Measurements from ENCODE around the gene KLHDC4.

KLHDC4 gene

GRCh38 chr16:87662254-87663204 is 103.3 kb downstream of the KLHDC4 start:
- H3K27me3 ChIP-seq (replicated peaks; ENCODE audit: insufficient read depth, low read length) = peaks cover 50% of the 10 kb centered on the region
- H3K79me2 ChIP-seq (ENCODE audit: low read length) = no peaks in the 10 kb centered on the region
- no peaks in the 10 kb centered on the region for H4K20me1 ChIP-seq (ENCODE audit: insufficient read depth, low read length)
- H3K4me3 ChIP-seq (ENCODE audit: low read length) = no peak overlapping the region
- no peak overlapping the region for H3K4me2 ChIP-seq (ENCODE audit: low read depth, low read length)
- no peaks in the 10 kb centered on the region for H3K9me3 ChIP-seq (replicated peaks; ENCODE audit: insufficient read depth, low read length)
- no peaks in the 10 kb centered on the region for H3F3A ChIP-seq (ENCODE audit: insufficient read depth, low read length)
- no peak for TF ChIP-seq EZH2phosphoT487 (IDR thresholded peaks at IDR 0.05; ENCODE audit: low read length)
- TF ChIP-seq, protein P1, sequence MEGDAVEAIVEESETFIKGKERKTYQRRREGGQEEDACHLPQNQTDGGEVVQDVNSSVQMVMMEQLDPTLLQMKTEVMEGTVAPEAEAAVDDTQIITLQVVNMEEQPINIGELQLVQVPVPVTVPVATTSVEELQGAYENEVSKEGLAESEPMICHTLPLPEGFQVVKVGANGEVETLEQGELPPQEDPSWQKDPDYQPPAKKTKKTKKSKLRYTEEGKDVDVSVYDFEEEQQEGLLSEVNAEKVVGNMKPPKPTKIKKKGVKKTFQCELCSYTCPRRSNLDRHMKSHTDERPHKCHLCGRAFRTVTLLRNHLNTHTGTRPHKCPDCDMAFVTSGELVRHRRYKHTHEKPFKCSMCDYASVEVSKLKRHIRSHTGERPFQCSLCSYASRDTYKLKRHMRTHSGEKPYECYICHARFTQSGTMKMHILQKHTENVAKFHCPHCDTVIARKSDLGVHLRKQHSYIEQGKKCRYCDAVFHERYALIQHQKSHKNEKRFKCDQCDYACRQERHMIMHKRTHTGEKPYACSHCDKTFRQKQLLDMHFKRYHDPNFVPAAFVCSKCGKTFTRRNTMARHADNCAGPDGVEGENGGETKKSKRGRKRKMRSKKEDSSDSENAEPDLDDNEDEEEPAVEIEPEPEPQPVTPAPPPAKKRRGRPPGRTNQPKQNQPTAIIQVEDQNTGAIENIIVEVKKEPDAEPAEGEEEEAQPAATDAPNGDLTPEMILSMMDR (IDR thresholded peaks at IDR 0.05; ENCODE audit: low read length) = no peak
- no peak for TF ChIP-seq EZH2 (optimal IDR thresholded peaks at IDR 0.05; ENCODE audit: low read depth, low read length)
- no peak overlapping the region for H2AFZ ChIP-seq (ENCODE audit: low read length)
- no peak overlapping the region for H3K27ac ChIP-seq (ENCODE audit: low read length)
- no peak overlapping the region for H3K9ac ChIP-seq (ENCODE audit: low read length)
- H3K36me3 ChIP-seq (replicated peaks; ENCODE audit: insufficient read depth, low read length) = no peaks in the 10 kb centered on the region
- H3K4me1 ChIP-seq (ENCODE audit: low read length) = no peaks in the 10 kb centered on the region
- H3K9me2 ChIP-seq (replicated peaks; ENCODE audit: insufficient read depth, low read length) = no peaks in the 10 kb centered on the region
- no peak for DNase-seq

- Histone ChIP-seq H3K36me3 (replicated peaks; ENCODE audit: insufficient read depth, low read length) (no peaks in the 10 kb centered on the region), H3K79me2 (ENCODE audit: low read length) (no peaks in the 10 kb centered on the region), H3K9me3 (replicated peaks; ENCODE audit: insufficient read depth, low read length) (no peaks in the 10 kb centered on the region), H3K4me2 (ENCODE audit: low read depth, low read length) (no peak overlapping the region), H3K9ac (ENCODE audit: low read length) (no peak overlapping the region), H3K9me2 (replicated peaks; ENCODE audit: insufficient read depth, low read length) (no peaks in the 10 kb centered on the region), H3K27ac (ENCODE audit: low read length) (no peak overlapping the region), H3K4me3 (ENCODE audit: low read length) (no peak overlapping the region), H3K4me1 (ENCODE audit: low read length) (no peaks in the 10 kb centered on the region), H4K20me1 (ENCODE audit: insufficient read depth, low read length) (no peaks in the 10 kb centered on the region), H2AFZ (ENCODE audit: low read length) (no peak overlapping the region), H3K27me3 (replicated peaks; ENCODE audit: insufficient read depth, low read length) (peaks cover 44% of the 10 kb centered on the region), H3F3A (ENCODE audit: insufficient read depth, low read length) (no peaks in the 10 kb centered on the region)
- peak; percentile 26 for DNase-seq
- TF ChIP-seq EZH2phosphoT487 (IDR thresholded peaks at IDR 0.05; ENCODE audit: low read length) = no peak
- no peak for TF ChIP-seq EZH2 (optimal IDR thresholded peaks at IDR 0.05; ENCODE audit: low read depth, low read length)
- TF ChIP-seq, protein P1 (IDR thresholded peaks at IDR 0.05; ENCODE audit: low read length) = no peak
Measured at GRCh38 chr16:87661561-87661960, 104.2 kb downstream of the KLHDC4 start.

- Histone ChIP-seq H3K9me2 (replicated peaks; ENCODE audit: insufficient read depth, low read length) (no peaks in the 10 kb centered on the region), H3K4me2 (ENCODE audit: low read depth, low read length) (no peak overlapping the region), H3K4me1 (ENCODE audit: low read length) (no peaks in the 10 kb centered on the region), H3K9me3 (replicated peaks; ENCODE audit: insufficient read depth, low read length) (no peaks in the 10 kb centered on the region), H3K79me2 (ENCODE audit: low read length) (no peaks in the 10 kb centered on the region), H3K9ac (ENCODE audit: low read length) (no peak overlapping the region), H3K27me3 (replicated peaks; ENCODE audit: insufficient read depth, low read length) (peaks cover 54% of the 10 kb centered on the region), H3K27ac (ENCODE audit: low read length) (no peak overlapping the region), H2AFZ (ENCODE audit: low read length) (no peak overlapping the region), H4K20me1 (ENCODE audit: insufficient read depth, low read length) (no peaks in the 10 kb centered on the region), H3F3A (ENCODE audit: insufficient read depth, low read length) (no peaks in the 10 kb centered on the region), H3K4me3 (ENCODE audit: low read length) (no peak overlapping the region), H3K36me3 (replicated peaks; ENCODE audit: insufficient read depth, low read length) (no peaks in the 10 kb centered on the region)
- DNase-seq = no peak
- TF ChIP-seq, protein P1 (IDR thresholded peaks at IDR 0.05; ENCODE audit: low read length) = no peak
- TF ChIP-seq EZH2phosphoT487 (IDR thresholded peaks at IDR 0.05; ENCODE audit: low read length) (no peak), EZH2 (optimal IDR thresholded peaks at IDR 0.05; ENCODE audit: low read depth, low read length) (no peak)
Measured at GRCh38 chr16:87658564-87659225, 107.1 kb downstream of the KLHDC4 start.

All from MM.1S (cell line).